HepG2 (cell line): ENCODE results near the gene SPTAN1. TPM values are rescaled to one million over a fixed set of nuclear protein-coding genes. Genes with fewer than 3 reads are reported as not detected.
A peak's percentile ranks its signal among the peaks of the same experiment; 100 is the strongest.

ENCODE experiments used
- CBX2 ChIP-seq, 2 experiments: fragments of 200-600 bp in 1 of 2; sonication (generic); formaldehyde crosslinking in 1 of 2; IDR thresholded peaks; 2 replicates each; pipeline versions ENCODE4 v1.7.0 to v1.8.1; 2018 to 2022; ENCODE audit warnings: low read depth in 2 of 2, low read length in 1 of 2, mild to moderate bottlenecking in 1 of 2, missing genetic modification reagents in 1 of 2
- ETV5 ChIP-seq: IDR thresholded peaks from 2 replicates; pipeline ENCODE4 v1.6.1; 2018; ENCODE audit warnings: missing biosample characterization, missing genetic modification reagents, inconsistent platforms, borderline replicate concordance
- FOXM1 ChIP-seq: sonication (generic); formaldehyde crosslinking; IDR thresholded peaks from 2 replicates; pipeline ENCODE4 v1.5.0; 2020; ENCODE audit warnings: missing genetic modification reagents
- HOXA3 ChIP-seq: sonication (generic); formaldehyde crosslinking; IDR thresholded peaks from 2 replicates; pipeline ENCODE4 v1.5.0; 2020; ENCODE audit warnings: missing genetic modification reagents
- LCORL ChIP-seq, 2 experiments: fragments of 450-650 bp in 1 of 2; sonication (generic) in 1 of 2; formaldehyde crosslinking in 1 of 2; IDR thresholded peaks; 2 replicates each; pipeline versions ENCODE4 v1.5.0 to v1.6.1; 2017 to 2020; ENCODE audit warnings: antibody characterized with exemption in 1 of 2, missing genetic modification reagents in 1 of 2
- NCOR1 ChIP-seq: fragments of 200-600 bp; sonication (generic); IDR thresholded peaks from 2 replicates; pipeline ENCODE4 v1.7.0; 2017; ENCODE audit warnings: antibody characterized with exemption, low read length, borderline replicate concordance
- NR1H2 ChIP-seq: sonication (generic); formaldehyde crosslinking; IDR thresholded peaks from 2 replicates; pipeline ENCODE4 v1.8.1; 2022; ENCODE audit warnings: low read depth, missing genetic modification reagents, borderline replicate concordance
- NR2F6 ChIP-seq, 2 experiments: IDR thresholded peaks; 2 replicates each; pipeline ENCODE4 v1.6.1; 2016; ENCODE audit warnings: antibody characterized with exemption in 1 of 2, mild to moderate bottlenecking in 1 of 2
- RNF2 ChIP-seq: fragments of 450-650 bp; conservative IDR thresholded peaks from 2 replicates; pipeline ENCODE4 v1.6.1; 2016; ENCODE audit warnings: low read depth
- TCF7 ChIP-seq: sonication (generic); IDR thresholded peaks from 2 replicates; pipeline ENCODE4 v1.6.1; 2016; ENCODE audit warnings: antibody characterized with exemption, low read depth
- TCF7L2 ChIP-seq: IDR thresholded peaks from 2 replicates; pipeline ENCODE4 v1.6.1; 2011; ENCODE audit warnings: mild to moderate bottlenecking, low read depth, low read length, moderate library complexity
- THYN1 ChIP-seq: sonication (generic); formaldehyde crosslinking; IDR thresholded peaks from 2 replicates; pipeline ENCODE4 v1.8.1; 2023; ENCODE audit warnings: low read depth, mild to moderate bottlenecking, moderate library complexity, missing genetic modification reagents, borderline replicate concordance
- U2AF2 ChIP-seq: fragments of 200-400 bp; formaldehyde crosslinking; IDR thresholded peaks from 2 replicates; pipeline ENCODE4 v1.6.1; 2017; ENCODE audit warnings: low read depth, mild to moderate bottlenecking, low read length
- ZBTB7B ChIP-seq: sonication (generic); formaldehyde crosslinking; IDR thresholded peaks from 2 replicates; pipeline ENCODE4 v1.4.0; 2020; ENCODE audit warnings: missing genetic modification reagents
- ZNF17 ChIP-seq: sonication (generic); formaldehyde crosslinking; IDR thresholded peaks from 2 replicates; pipeline ENCODE4 v1.5.0; 2020; ENCODE audit warnings: mild to moderate bottlenecking, missing genetic modification reagents
- ZNF331 ChIP-seq: sonication (generic); formaldehyde crosslinking; IDR thresholded peaks from 2 replicates; pipeline ENCODE4 v1.4.0; 2020; ENCODE audit warnings: missing genetic modification reagents
- ZNF333 ChIP-seq: sonication (generic); formaldehyde crosslinking; IDR thresholded peaks from 2 replicates; pipeline ENCODE4 v1.4.0; 2020; ENCODE audit warnings: mild to moderate bottlenecking, missing genetic modification reagents, borderline replicate concordance
- ZNF354B ChIP-seq: sonication (generic); formaldehyde crosslinking; IDR thresholded peaks from 2 replicates; pipeline ENCODE4 v1.8.0; 2022; ENCODE audit warnings: mild to moderate bottlenecking, missing genetic modification reagents
- ZNF546 ChIP-seq: sonication (generic); formaldehyde crosslinking; conservative IDR thresholded peaks from 2 replicates; pipeline ENCODE4 v1.8.1; 2023; ENCODE audit warnings: mild to moderate bottlenecking, missing genetic modification reagents
- polyA plus RNA-seq, 8 experiments: library from polyadenylated mRNA; depleted of rRNA in 3 of 8; stranded (reverse) in 7 of 8; unstranded in 1 of 8; fragments of >200 nt; fragmentation: Illumina TruSeq in 4 of 8; extraction: Trizol in 4 of 8; gene quantifications; 2 replicates each; pipeline versions ENCODE4 v1.2.1 to v1.2.3, GENCODE V29; 2011 to 2016; ENCODE audit warnings: low read depth in 4 of 8, missing spikeins in 1 of 8, mixed read lengths in 1 of 8; ENCODE audit not compliant: insufficient read depth in 1 of 8
- total RNA-seq, 5 experiments: library from RNA; depleted of rRNA; stranded (reverse); fragments of >200 nt; fragmentation: Illumina TruSeq; extraction: Trizol; gene quantifications; 2 replicates each; pipeline ENCODE4 v1.2.3, GENCODE V29; 2016; ENCODE audit warnings: low read depth in 1 of 5
- TF ChIP-seq, protein P1 (sequence below): sonication (generic); formaldehyde crosslinking; conservative IDR thresholded peaks from 2 replicates; pipeline ENCODE4 v1.4.0; 2020; ENCODE audit warnings: missing genetic modification reagents
- TF ChIP-seq, protein P2 (sequence below): sonication (generic); formaldehyde crosslinking; IDR thresholded peaks from 2 replicates; pipeline ENCODE4 v1.4.0; 2020; ENCODE audit warnings: mild to moderate bottlenecking, missing genetic modification reagents, borderline replicate concordance
- TF ChIP-seq, protein P3 (sequence below): sonication (generic); formaldehyde crosslinking; IDR thresholded peaks from 2 replicates; pipeline ENCODE4 v1.9.0; 2021; ENCODE audit warnings: missing genetic modification reagents, borderline replicate concordance

SPTAN1 gene
- total and polyA plus RNA-seq, 2 of the 13 experiments (the other 11 are each of a cell fraction or from before 2014, with no cell fraction given): 106 to 111 TPM

- TF ChIP-seq ZNF17 (no peak), TCF7L2 (no peak), THYN1 (CRISPR knock-in tag) (no peak), ZNF354B (CRISPR knock-in tag) (no peak), ETV5 (CRISPR knock-in tag) (no peak), TCF7 (no peak), FOXM1 (CRISPR knock-in tag) (no peak), CBX2 (IDR thresholded peaks at IDR 0.05; ENCODE audit: low read depth, low read length) (no peak), CBX2 (CRISPR knock-in tag; IDR thresholded peaks at IDR 0.05; ENCODE audit: low read depth) (no peak), ZNF331 (peak; percentile 43; the same call in 1 of the 2 replicates), ZNF546 (CRISPR knock-in tag) (no peak), ZBTB7B (CRISPR knock-in tag) (peak; percentile 38; the same call in 1 of the 2 replicates), ZNF333 (no peak), NR2F6 (IDR thresholded peaks at IDR 0.05) (peak; percentile 62), NR2F6 (CRISPR knock-in tag; IDR thresholded peaks at IDR 0.05) (peak; percentile 70), U2AF2 (no peak), NR1H2 (CRISPR knock-in tag) (no peak), HOXA3 (CRISPR knock-in tag) (peak; percentile 21; the same call in 1 of the 2 replicates), LCORL (IDR thresholded peaks at IDR 0.05) (no peak), LCORL (CRISPR knock-in tag; IDR thresholded peaks at IDR 0.05) (peak; percentile 56; the same call in 1 of the 2 replicates), NCOR1 (peak; percentile 75), RNF2 (no peak)
- TF ChIP-seq, protein P1, sequence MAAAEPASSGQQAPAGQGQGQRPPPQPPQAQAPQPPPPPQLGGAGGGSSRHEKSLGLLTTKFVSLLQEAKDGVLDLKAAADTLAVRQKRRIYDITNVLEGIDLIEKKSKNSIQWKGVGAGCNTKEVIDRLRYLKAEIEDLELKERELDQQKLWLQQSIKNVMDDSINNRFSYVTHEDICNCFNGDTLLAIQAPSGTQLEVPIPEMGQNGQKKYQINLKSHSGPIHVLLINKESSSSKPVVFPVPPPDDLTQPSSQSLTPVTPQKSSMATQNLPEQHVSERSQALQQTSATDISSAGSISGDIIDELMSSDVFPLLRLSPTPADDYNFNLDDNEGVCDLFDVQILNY (CRISPR knock-in tag): no peak
- TF ChIP-seq, protein P2, sequence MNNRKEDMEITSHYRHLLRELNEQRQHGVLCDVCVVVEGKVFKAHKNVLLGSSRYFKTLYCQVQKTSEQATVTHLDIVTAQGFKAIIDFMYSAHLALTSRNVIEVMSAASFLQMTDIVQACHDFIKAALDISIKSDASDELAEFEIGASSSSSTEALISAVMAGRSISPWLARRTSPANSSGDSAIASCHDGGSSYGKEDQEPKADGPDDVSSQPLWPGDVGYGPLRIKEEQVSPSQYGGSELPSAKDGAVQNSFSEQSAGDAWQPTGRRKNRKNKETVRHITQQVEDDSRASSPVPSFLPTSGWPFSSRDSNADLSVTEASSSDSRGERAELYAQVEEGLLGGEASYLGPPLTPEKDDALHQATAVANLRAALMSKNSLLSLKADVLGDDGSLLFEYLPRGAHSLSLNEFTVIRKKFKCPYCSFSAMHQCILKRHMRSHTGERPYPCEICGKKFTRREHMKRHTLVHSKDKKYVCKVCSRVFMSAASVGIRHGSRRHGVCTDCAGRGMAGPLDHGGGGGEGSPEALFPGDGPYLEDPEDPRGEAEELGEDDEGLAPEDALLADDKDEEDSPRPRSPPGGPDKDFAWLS (CRISPR knock-in tag): no peak
- TF ChIP-seq, protein P3, sequence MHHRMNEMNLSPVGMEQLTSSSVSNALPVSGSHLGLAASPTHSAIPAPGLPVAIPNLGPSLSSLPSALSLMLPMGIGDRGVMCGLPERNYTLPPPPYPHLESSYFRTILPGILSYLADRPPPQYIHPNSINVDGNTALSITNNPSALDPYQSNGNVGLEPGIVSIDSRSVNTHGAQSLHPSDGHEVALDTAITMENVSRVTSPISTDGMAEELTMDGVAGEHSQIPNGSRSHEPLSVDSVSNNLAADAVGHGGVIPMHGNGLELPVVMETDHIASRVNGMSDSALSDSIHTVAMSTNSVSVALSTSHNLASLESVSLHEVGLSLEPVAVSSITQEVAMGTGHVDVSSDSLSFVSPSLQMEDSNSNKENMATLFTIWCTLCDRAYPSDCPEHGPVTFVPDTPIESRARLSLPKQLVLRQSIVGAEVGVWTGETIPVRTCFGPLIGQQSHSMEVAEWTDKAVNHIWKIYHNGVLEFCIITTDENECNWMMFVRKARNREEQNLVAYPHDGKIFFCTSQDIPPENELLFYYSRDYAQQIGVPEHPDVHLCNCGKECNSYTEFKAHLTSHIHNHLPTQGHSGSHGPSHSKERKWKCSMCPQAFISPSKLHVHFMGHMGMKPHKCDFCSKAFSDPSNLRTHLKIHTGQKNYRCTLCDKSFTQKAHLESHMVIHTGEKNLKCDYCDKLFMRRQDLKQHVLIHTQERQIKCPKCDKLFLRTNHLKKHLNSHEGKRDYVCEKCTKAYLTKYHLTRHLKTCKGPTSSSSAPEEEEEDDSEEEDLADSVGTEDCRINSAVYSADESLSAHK (CRISPR knock-in tag): no peak
These were observed 4.7 kb downstream of the SPTAN1 start (continued) for GRCh38 chr9:128556926-128557634.
